Kidney (tissue), 14 donors: ENCODE measurements around the gene HNRNPF. TPM values are rescaled to one million over a fixed set of nuclear protein-coding genes. Genes with fewer than 3 reads are reported as not detected.

Source experiments
- DNase-seq, 5 donors: peaks; one replicate each; pipeline ENCODE4 v3.0.0-alpha.2; 2013 to 2020
- FAIRE-seq: peaks from 2 replicates; lab custom pipeline; 2012; peaks lifted over from hg19 to GRCh38; lab: Jason Lieb, UNC
- H3K27ac ChIP-seq, 2 donors: one replicate each; pipeline ENCODE4 v1.7.0; 2013; ENCODE audit warnings: low read depth in 2 of 2, low read length in 2 of 2, inconsistent platforms in 1 of 2
- H3K27me3 ChIP-seq: one replicate; pipeline ENCODE4 v1.7.1; 2013; ENCODE audit warnings: low read length, inconsistent platforms; ENCODE audit not compliant: control insufficient read depth, insufficient read depth
- H3K36me3 ChIP-seq, 3 donors: one replicate each; pipeline versions ENCODE4 v1.7.0 to v1.7.1; 2013; ENCODE audit warnings: low read length in 3 of 3, control low read depth in 1 of 3, inconsistent platforms in 1 of 3; ENCODE audit not compliant: insufficient read depth in 3 of 3, control insufficient read depth in 2 of 3
- H3K4me1 ChIP-seq, 3 donors: one replicate each; pipeline versions ENCODE4 v1.7.0 to v1.7.1; 2013; ENCODE audit warnings: low read length in 3 of 3, inconsistent platforms in 1 of 3, low read depth in 1 of 3; ENCODE audit not compliant: control insufficient read depth in 2 of 3, insufficient read depth in 2 of 3
- H3K4me3 ChIP-seq, 3 donors: one replicate each; pipeline versions ENCODE4 v1.7.0 to v1.8.1; 2013; ENCODE audit warnings: low read length in 3 of 3, control low read depth in 1 of 3, inconsistent platforms in 1 of 3
- H3K9ac ChIP-seq, 3 donors: one replicate each; pipeline versions ENCODE4 v1.7.0 to v1.7.1; 2013; ENCODE audit warnings: low read length in 3 of 3, control low read depth in 1 of 3, inconsistent platforms in 1 of 3
- H3K9me3 ChIP-seq, 3 donors: one replicate each; pipeline versions ENCODE4 v1.7.0 to v1.7.1; 2013; ENCODE audit warnings: low read length in 3 of 3, control low read depth in 1 of 3, inconsistent platforms in 1 of 3; ENCODE audit not compliant: control insufficient read depth in 2 of 3, insufficient read depth in 1 of 3
- CTCF ChIP-seq: IDR thresholded peaks from 3 replicates; pipeline ENCODE4 v1.5.1; 2012; ENCODE audit warnings: mild to moderate bottlenecking, moderate library complexity, borderline replicate concordance; ENCODE audit not compliant: insufficient read depth; ENCODE audit errors: extremely low read depth
- intact Hi-C: fragments of 100-400 bp; cut with DNase I; formaldehyde crosslinking; loops from one replicate; pipeline ENCODE4 v1.11.1; 2022
- polyA plus RNA-seq: library from polyadenylated mRNA; stranded (reverse); fragments of 350-450 nt; fragmentation: Illumina TruSeq; extraction: RNeasy Lipid Tissue Mini Kit (QIAGEN cat#74804); gene quantifications from one replicate; pipeline ENCODE4 v1.2.3, GENCODE V29; 2014; ENCODE audit warnings: low read depth, low replicate concordance; ENCODE audit not compliant: insufficient read depth
- total RNA-seq: library from RNA; stranded (reverse); fragmentation: NEBNext Ultra II Directional; extraction: Animal tissue kit (Norgen Biotek cat#: 25700); gene quantifications from one replicate; pipeline ENCODE4 v1.2.1, GENCODE V29; 2021
- donor health status: control.
- donor health status: control.
- donor health status: control.
- donor health status: control.
- donor health status: control.
- donor health status: DM: yes; HTN: yes; CAD: no.
- donor health status: Normal renal cell carcinoma (clear cell type).

HNRNPF gene
- total and polyA plus RNA-seq, 2 donors from 2014 or later: 74.0 to 190 TPM

GRCh38 chr10:43385412-43386004 is 23.5 kb downstream of the HNRNPF start:
- TF ChIP-seq CTCF: no peak
- DNase-seq (no peak), FAIRE-seq (no peak)
- Histone ChIP-seq H3K27me3 (no peaks in the 10 kb centered on the region), H3K4me3 (no peak overlapping the region), H3K4me1 (peaks cover 0 to 4% (median 0%) of the 10 kb centered on the region in 3 donors), H3K36me3 (peaks cover 8 to 48% (median 32%) of the 10 kb centered on the region in 3 donors), H3K9ac (no peak overlapping the region), H3K27ac (no peak overlapping the region), H3K9me3 (no peaks in the 10 kb centered on the region)
- intact Hi-C loops: no loop called here

GRCh38 chr10:43384252-43385221 is 24.4 kb downstream of the HNRNPF start:
- intact Hi-C loops: no loop called here
- H3K27ac ChIP-seq: no peak overlapping the region
- no peaks in the 10 kb centered on the region for H3K9me3 ChIP-seq
- FAIRE-seq: no peak
- H3K27me3 ChIP-seq: no peaks in the 10 kb centered on the region
- H3K4me3 ChIP-seq: no peak overlapping the region
- peaks cover 8 to 38% (median 24%) of the 10 kb centered on the region in 3 donors for H3K36me3 ChIP-seq
- H3K4me1 ChIP-seq: no peaks in the 10 kb centered on the region
- DNase-seq: peak in 1 of 5 donors; percentile 33
- TF ChIP-seq CTCF: no peak
- no peak overlapping the region for H3K9ac ChIP-seq

GRCh38 chr10:43383204-43383971 is 25.6 kb downstream of the HNRNPF start:
- intact Hi-C loops: no loop called here
- Histone ChIP-seq H3K4me3 (no peak overlapping the region), H3K4me1 (no peaks in the 10 kb centered on the region), H3K27ac (no peak overlapping the region), H3K9ac (no peak overlapping the region), H3K27me3 (no peaks in the 10 kb centered on the region), H3K9me3 (no peaks in the 10 kb centered on the region), H3K36me3 (peaks cover 8 to 30% (median 17%) of the 10 kb centered on the region in 3 donors)
- no peak for FAIRE-seq
- peak in 1 of 5 donors; percentile 35 for DNase-seq
- no peak for TF ChIP-seq CTCF
